Kidney (tissue), 14 donors: ENCODE results near the gene SERPINB6. TPM values are rescaled to one million over a fixed set of nuclear protein-coding genes. Genes with fewer than 3 reads are reported as not detected.

Source experiments
- DNase-seq, 5 donors: peaks; one replicate each; pipeline ENCODE4 v3.0.0-alpha.2; 2013 to 2020
- FAIRE-seq: peaks from 2 replicates; lab custom pipeline; 2012; peaks lifted over from hg19 to GRCh38; lab: Jason Lieb, UNC
- H3K27ac ChIP-seq, 2 donors: one replicate each; pipeline ENCODE4 v1.7.0; 2013; ENCODE audit warnings: low read depth in 2 of 2, low read length in 2 of 2, inconsistent platforms in 1 of 2
- H3K27me3 ChIP-seq: one replicate; pipeline ENCODE4 v1.7.1; 2013; ENCODE audit warnings: low read length, inconsistent platforms; ENCODE audit not compliant: control insufficient read depth, insufficient read depth
- H3K36me3 ChIP-seq, 3 donors: one replicate each; pipeline versions ENCODE4 v1.7.0 to v1.7.1; 2013; ENCODE audit warnings: low read length in 3 of 3, control low read depth in 1 of 3, inconsistent platforms in 1 of 3; ENCODE audit not compliant: insufficient read depth in 3 of 3, control insufficient read depth in 2 of 3
- H3K4me1 ChIP-seq, 3 donors: one replicate each; pipeline versions ENCODE4 v1.7.0 to v1.7.1; 2013; ENCODE audit warnings: low read length in 3 of 3, inconsistent platforms in 1 of 3, low read depth in 1 of 3; ENCODE audit not compliant: control insufficient read depth in 2 of 3, insufficient read depth in 2 of 3
- H3K4me3 ChIP-seq, 3 donors: one replicate each; pipeline versions ENCODE4 v1.7.0 to v1.8.1; 2013; ENCODE audit warnings: low read length in 3 of 3, control low read depth in 1 of 3, inconsistent platforms in 1 of 3
- H3K9ac ChIP-seq, 3 donors: one replicate each; pipeline versions ENCODE4 v1.7.0 to v1.7.1; 2013; ENCODE audit warnings: low read length in 3 of 3, control low read depth in 1 of 3, inconsistent platforms in 1 of 3
- H3K9me3 ChIP-seq, 3 donors: one replicate each; pipeline versions ENCODE4 v1.7.0 to v1.7.1; 2013; ENCODE audit warnings: low read length in 3 of 3, control low read depth in 1 of 3, inconsistent platforms in 1 of 3; ENCODE audit not compliant: control insufficient read depth in 2 of 3, insufficient read depth in 1 of 3
- intact Hi-C: fragments of 100-400 bp; cut with DNase I; formaldehyde crosslinking; loops from one replicate; pipeline ENCODE4 v1.11.1; 2022
- polyA plus RNA-seq: library from polyadenylated mRNA; stranded (reverse); fragments of 350-450 nt; fragmentation: Illumina TruSeq; extraction: RNeasy Lipid Tissue Mini Kit (QIAGEN cat#74804); gene quantifications from one replicate; pipeline ENCODE4 v1.2.3, GENCODE V29; 2014; ENCODE audit warnings: low read depth, low replicate concordance; ENCODE audit not compliant: insufficient read depth
- total RNA-seq: library from RNA; stranded (reverse); fragmentation: NEBNext Ultra II Directional; extraction: Animal tissue kit (Norgen Biotek cat#: 25700); gene quantifications from one replicate; pipeline ENCODE4 v1.2.1, GENCODE V29; 2021
- TF ChIP-seq, protein P1 (sequence below): IDR thresholded peaks from 3 replicates; pipeline ENCODE4 v1.5.1; 2012; ENCODE audit warnings: mild to moderate bottlenecking, moderate library complexity, borderline replicate concordance; ENCODE audit not compliant: insufficient read depth; ENCODE audit errors: extremely low read depth
- donor health status: control.
- donor health status: control.
- donor health status: control.
- donor health status: control.
- donor health status: control.
- donor health status: DM: yes; HTN: yes; CAD: no.
- donor health status: Normal renal cell carcinoma (clear cell type).

SERPINB6 gene
- total and polyA plus RNA-seq, 2 donors from 2014 or later, result 136 to 212 TPM

DNA sequence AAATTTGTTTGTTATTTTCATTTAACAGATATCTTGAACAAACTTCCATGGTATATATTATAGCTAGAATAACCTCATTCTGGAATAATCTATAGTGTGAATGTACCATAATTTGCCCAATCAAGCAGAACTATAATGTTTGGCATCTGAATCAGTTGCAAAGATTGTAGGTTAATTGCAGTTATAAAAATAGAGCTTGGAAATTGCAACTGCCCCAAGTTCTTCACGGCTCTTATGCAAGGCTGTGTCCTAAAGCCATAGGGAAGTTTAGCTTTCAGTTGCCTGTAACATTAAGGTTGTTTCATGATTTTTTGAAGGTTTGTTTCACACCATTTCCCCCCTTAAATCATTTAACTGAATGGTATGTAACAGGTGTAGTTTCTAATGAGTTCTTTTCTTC, 47.7 kb upstream of the SERPINB6 start:
- FAIRE-seq (no peak), DNase-seq (no peak)
- intact Hi-C loops, result no loop called here
- TF ChIP-seq, protein P1, sequence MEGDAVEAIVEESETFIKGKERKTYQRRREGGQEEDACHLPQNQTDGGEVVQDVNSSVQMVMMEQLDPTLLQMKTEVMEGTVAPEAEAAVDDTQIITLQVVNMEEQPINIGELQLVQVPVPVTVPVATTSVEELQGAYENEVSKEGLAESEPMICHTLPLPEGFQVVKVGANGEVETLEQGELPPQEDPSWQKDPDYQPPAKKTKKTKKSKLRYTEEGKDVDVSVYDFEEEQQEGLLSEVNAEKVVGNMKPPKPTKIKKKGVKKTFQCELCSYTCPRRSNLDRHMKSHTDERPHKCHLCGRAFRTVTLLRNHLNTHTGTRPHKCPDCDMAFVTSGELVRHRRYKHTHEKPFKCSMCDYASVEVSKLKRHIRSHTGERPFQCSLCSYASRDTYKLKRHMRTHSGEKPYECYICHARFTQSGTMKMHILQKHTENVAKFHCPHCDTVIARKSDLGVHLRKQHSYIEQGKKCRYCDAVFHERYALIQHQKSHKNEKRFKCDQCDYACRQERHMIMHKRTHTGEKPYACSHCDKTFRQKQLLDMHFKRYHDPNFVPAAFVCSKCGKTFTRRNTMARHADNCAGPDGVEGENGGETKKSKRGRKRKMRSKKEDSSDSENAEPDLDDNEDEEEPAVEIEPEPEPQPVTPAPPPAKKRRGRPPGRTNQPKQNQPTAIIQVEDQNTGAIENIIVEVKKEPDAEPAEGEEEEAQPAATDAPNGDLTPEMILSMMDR, result no peak
- H3K27me3 ChIP-seq, result no peaks in the 10 kb centered on the region
- H3K9me3 ChIP-seq, result no peaks in the 10 kb centered on the region
- H3K9ac ChIP-seq, result no peak overlapping the region
- peaks cover 0 to 5% (median 4%) of the 10 kb centered on the region in 3 donors for H3K4me1 ChIP-seq
- H3K36me3 ChIP-seq, result peaks cover 0 to 48% (median 25%) of the 10 kb centered on the region in 3 donors
- H3K27ac ChIP-seq, result no peak overlapping the region
- H3K4me3 ChIP-seq, result no peak overlapping the region

GRCh38 chr6:3017304-3017703, 45.9 kb upstream of the SERPINB6 start:
- H3K27ac ChIP-seq, result no peak overlapping the region
- H3K27me3 ChIP-seq, result no peaks in the 10 kb centered on the region
- intact Hi-C loops, result no loop called here
- no peak overlapping the region for H3K4me3 ChIP-seq
- no peaks in the 10 kb centered on the region for H3K9me3 ChIP-seq
- DNase-seq (no peak), FAIRE-seq (no peak)
- TF ChIP-seq, protein P1, result no peak
- no peak overlapping the region for H3K9ac ChIP-seq
- no peaks in the 10 kb centered on the region for H3K4me1 ChIP-seq
- peaks cover 0 to 62% (median 33%) of the 10 kb centered on the region in 3 donors for H3K36me3 ChIP-seq

DNA sequence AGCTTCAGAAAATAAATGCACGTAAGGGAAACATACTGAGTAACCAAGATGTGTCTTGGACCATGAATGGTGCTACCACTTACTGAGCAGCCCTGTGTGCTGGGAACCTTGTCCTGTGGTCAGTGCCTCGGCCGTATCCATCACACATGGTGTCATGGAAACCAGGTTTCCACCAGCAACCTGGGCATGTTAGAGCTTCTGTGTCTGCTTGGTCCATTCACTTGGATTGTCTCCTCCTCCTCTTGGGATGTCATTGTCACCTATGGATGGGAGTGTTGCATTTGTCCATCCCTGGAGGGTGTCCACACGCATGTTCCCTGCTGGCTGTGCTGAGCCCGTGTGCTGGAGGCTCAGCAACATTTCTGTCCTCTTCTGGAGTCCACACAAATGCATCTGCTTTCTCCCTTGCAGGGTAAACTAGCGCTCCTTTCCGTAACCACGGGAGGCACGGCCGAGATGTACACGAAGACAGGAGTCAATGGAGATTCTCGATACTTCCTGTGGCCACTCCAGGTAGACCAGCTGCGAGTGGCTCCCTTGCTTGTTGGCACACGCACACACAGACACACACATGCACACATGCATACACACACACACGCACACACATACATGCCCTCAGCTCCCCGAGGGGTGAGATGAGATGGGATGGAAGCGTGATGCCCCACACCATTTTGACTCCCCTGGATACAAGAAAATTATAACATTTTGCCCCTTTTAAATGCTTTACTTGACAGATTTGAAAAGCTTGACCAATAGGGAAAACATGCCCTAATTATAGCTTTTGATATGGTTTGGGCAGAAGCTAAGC, 45.3 kb upstream of the SERPINB6 start:
- H3K4me1 ChIP-seq, result no peaks in the 10 kb centered on the region
- H3K9me3 ChIP-seq, result no peaks in the 10 kb centered on the region
- peaks cover 4 to 68% (median 33%) of the 10 kb centered on the region in 3 donors for H3K36me3 ChIP-seq
- DNase-seq (no peak), FAIRE-seq (no peak)
- intact Hi-C loops, result no loop called here
- H3K27me3 ChIP-seq, result no peaks in the 10 kb centered on the region
- H3K4me3 ChIP-seq, result no peak overlapping the region
- no peak overlapping the region for H3K9ac ChIP-seq
- no peak overlapping the region for H3K27ac ChIP-seq
- TF ChIP-seq, protein P1, result no peak
